GM23338 (cell line): ENCODE data around the gene HEPACAM. TPM values are rescaled to one million over a fixed set of nuclear protein-coding genes. Genes with fewer than 3 reads are reported as not detected.

Experiments
- ATAC-seq: fragments of 200-7000 bp; cut with Tn5 transposase; 3 replicates; pipeline ENCODE4 v1.9.1; 2020
- DNase-seq: peaks from one replicate; pipeline ENCODE4 v3.0.0-alpha.2; 2015; ENCODE audit warnings: low spot score
- H2AFZ ChIP-seq: fragments of 200-600 bp; sonication (generic); 2 replicates; pipeline ENCODE4 v1.8.0; 2016; ENCODE audit warnings: antibody characterized with exemption, mild to moderate bottlenecking, moderate library complexity
- H3F3A ChIP-seq: fragments of 200-600 bp; sonication (generic); replicated peaks from 2 replicates; pipeline ENCODE4 v1.8.0; 2017; ENCODE audit warnings: antibody characterized with exemption, mixed run types, low read depth
- H3K27ac ChIP-seq: fragments of 200-600 bp; sonication (generic); 2 replicates; pipeline ENCODE4 v1.6.1; 2016; ENCODE audit warnings: low read depth
- H3K27me3 ChIP-seq: fragments of 200-600 bp; sonication (generic); 2 replicates; pipeline ENCODE4 v1.8.0; 2016; ENCODE audit warnings: mild to moderate bottlenecking, mixed run types, moderate library complexity; ENCODE audit not compliant: insufficient read depth
- H3K36me3 ChIP-seq: fragments of 200-600 bp; sonication (generic); 2 replicates; pipeline ENCODE4 v1.8.0; 2016; ENCODE audit warnings: mild to moderate bottlenecking; ENCODE audit not compliant: insufficient read depth
- H3K4me1 ChIP-seq: fragments of 200-600 bp; sonication (generic); 2 replicates; pipeline ENCODE4 v1.8.0; 2016; ENCODE audit warnings: mild to moderate bottlenecking, moderate library complexity; ENCODE audit not compliant: insufficient read depth
- H3K4me2 ChIP-seq: fragments of 200-600 bp; sonication (generic); 2 replicates; pipeline ENCODE4 v1.7.1; 2017; ENCODE audit warnings: mixed run types
- H3K4me3 ChIP-seq: fragments of 200-600 bp; sonication (generic); 2 replicates; pipeline ENCODE4 v1.6.1; 2016; ENCODE audit warnings: mixed run types
- H3K79me2 ChIP-seq: fragments of 200-600 bp; sonication (generic); replicated peaks from 2 replicates; pipeline ENCODE4 v1.8.0; 2017; ENCODE audit warnings: mild to moderate bottlenecking; ENCODE audit not compliant: insufficient read depth
- H3K9me2 ChIP-seq: fragments of 200-600 bp; sonication (generic); 2 replicates; pipeline ENCODE4 v1.8.0; 2017; ENCODE audit not compliant: insufficient read depth
- H4K20me1 ChIP-seq: fragments of 200-600 bp; sonication (generic); replicated peaks from 2 replicates; pipeline ENCODE4 v1.8.0; 2017; ENCODE audit warnings: mild to moderate bottlenecking; ENCODE audit not compliant: insufficient read depth
- H3K27ac Mint-ChIP-seq: 2 replicates; pipeline ENCODE4 v1.8.0; 2020; ENCODE audit warnings: inconsistent platforms, mild to moderate bottlenecking, moderate library complexity, mixed read lengths
- H3K27me3 Mint-ChIP-seq: 3 replicates; pipeline ENCODE4 v1.8.0; 2022; ENCODE audit warnings: low read depth, mild to moderate bottlenecking, moderate library complexity, mixed read lengths, inconsistent platforms; ENCODE audit not compliant: insufficient read depth, poor library complexity
- H3K36me3 Mint-ChIP-seq: 3 replicates; pipeline ENCODE4 v1.8.0; 2021; ENCODE audit warnings: low read depth, mild to moderate bottlenecking, inconsistent platforms, moderate library complexity, mixed read lengths
- H3K4me1 Mint-ChIP-seq: 3 replicates; pipeline ENCODE4 v1.8.0; 2020; ENCODE audit warnings: mild to moderate bottlenecking, inconsistent platforms, mixed read lengths
- H3K4me3 Mint-ChIP-seq: 3 replicates; pipeline ENCODE4 v1.8.0; 2021; ENCODE audit warnings: moderate library complexity, mild to moderate bottlenecking, inconsistent platforms, mixed read lengths
- H3K9me3 Mint-ChIP-seq: 3 replicates; pipeline ENCODE4 v1.8.0; 2020; ENCODE audit warnings: moderate library complexity, mild to moderate bottlenecking, inconsistent platforms, mixed read lengths
- CREB1 ChIP-seq: fragments of 250-450 bp; sonication (Bioruptor Pico); IDR thresholded peaks from 2 replicates; pipeline ENCODE4 v1.5.0; 2020; ENCODE audit warnings: low read depth, mild to moderate bottlenecking, moderate library complexity
- EZH2 ChIP-seq: fragments of 200-600 bp; sonication (generic); IDR thresholded peaks from one replicate; pipeline ENCODE4 v1.8.0; 2017; ENCODE audit warnings: antibody characterized with exemption, mild to moderate bottlenecking, low read depth; ENCODE audit not compliant: unreplicated experiment
- EZH2phosphoT487 ChIP-seq: fragments of 200-600 bp; sonication (generic); IDR thresholded peaks from one replicate; pipeline ENCODE4 v1.8.1; 2018; ENCODE audit warnings: antibody characterized with exemption; ENCODE audit not compliant: unreplicated experiment
- JUNB ChIP-seq: IDR thresholded peaks from one replicate; pipeline ENCODE4 v1.6.1; 2016; ENCODE audit warnings: antibody characterized with exemption; ENCODE audit not compliant: unreplicated experiment
- NANOG ChIP-seq: IDR thresholded peaks from 2 replicates; pipeline ENCODE4 v1.6.1; 2016; ENCODE audit warnings: antibody characterized with exemption, borderline replicate concordance
- POLR2AphosphoS5 ChIP-seq: IDR thresholded peaks from 2 replicates; pipeline ENCODE4 v1.6.1; 2016; ENCODE audit warnings: antibody characterized with exemption, low read depth
- STAT1 ChIP-seq: IDR thresholded peaks from one replicate; pipeline ENCODE4 v1.6.1; 2016; ENCODE audit warnings: antibody characterized with exemption; ENCODE audit not compliant: unreplicated experiment
- ZNF114 ChIP-seq: fragments of 250-450 bp; sonication (Bioruptor Pico); IDR thresholded peaks from 2 replicates; pipeline ENCODE4 v1.5.0; 2020; ENCODE audit warnings: mild to moderate bottlenecking, moderate library complexity
- ZNF331 ChIP-seq: fragments of 250-450 bp; sonication (Bioruptor Pico); IDR thresholded peaks from 2 replicates; pipeline ENCODE4 v1.5.0; 2020; ENCODE audit warnings: low read depth, mild to moderate bottlenecking, moderate library complexity
- polyA plus RNA-seq: library from polyadenylated mRNA; unstranded; fragments of >200 nt; fragmentation: Nextera tagmentation; extraction: Ambion mirVana; gene quantifications from 2 replicates; pipeline ENCODE4 v1.2.1, GENCODE V29; 2016
- total RNA-seq: library from RNA; depleted of rRNA; stranded (reverse); fragments of >200 nt; shearing (Covaris generic); gene quantifications from 2 replicates; pipeline ENCODE4 v1.2.3, GENCODE V29; 2014
- TF ChIP-seq, protein P1 (sequence below): IDR thresholded peaks from 2 replicates; pipeline ENCODE4 v1.6.1; 2016; ENCODE audit warnings: antibody characterized with exemption
- TF ChIP-seq, protein P2 (sequence below), 2 experiments: fragments of 200-600 bp in 1 of 2; sonication (generic) in 1 of 2; conservative IDR thresholded peaks; 2 replicates each; pipeline versions ENCODE4 v1.5.1 to v1.6.1; 2016 to 2017; ENCODE audit warnings: antibody characterized with exemption in 2 of 2, low read depth in 2 of 2, mild to moderate bottlenecking in 2 of 2, moderate library complexity in 1 of 2
- TF ChIP-seq, protein P3 (sequence below): fragments of 250-450 bp; sonication (Bioruptor Pico); IDR thresholded peaks from 2 replicates; pipeline ENCODE4 v1.5.0; 2020; ENCODE audit warnings: mild to moderate bottlenecking, moderate library complexity
- TF ChIP-seq, protein P4 (sequence below): IDR thresholded peaks from one replicate; pipeline ENCODE4 v1.6.1; 2018; ENCODE audit warnings: antibody characterized with exemption; ENCODE audit not compliant: unreplicated experiment

The HEPACAM gene
- total and polyA plus RNA-seq, 2 experiments from 2014 or later: 0.17 TPM; not detected in 1

DNA sequence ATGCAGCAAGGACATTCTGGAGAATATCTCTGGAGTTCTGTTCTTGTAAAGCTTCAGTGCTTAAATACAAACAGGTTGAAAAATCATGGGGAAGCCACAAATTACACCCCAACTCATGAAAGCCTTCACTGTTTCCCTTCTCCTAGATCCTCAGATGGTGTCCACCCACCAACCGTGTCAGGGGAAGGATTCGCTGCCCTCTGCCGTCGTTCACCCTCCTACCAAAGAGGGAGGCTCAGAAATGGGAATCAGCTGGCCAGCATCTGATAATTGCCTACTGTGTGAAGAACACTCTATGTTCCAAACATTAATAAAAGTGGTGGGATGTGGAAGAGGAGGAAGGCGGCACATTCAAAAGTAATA, 7.4 kb upstream of the HEPACAM start:
- Histone ChIP-seq H3K4me1 (no peaks in the 10 kb centered on the region), H3K27ac (no peak overlapping the region), H3K36me3 (no peaks in the 10 kb centered on the region), H3K4me3 (no peak overlapping the region), H3K27me3 (no peaks in the 10 kb centered on the region), H3K9me2 (no peaks in the 10 kb centered on the region), H4K20me1 (no peaks in the 10 kb centered on the region), H3K79me2 (no peaks in the 10 kb centered on the region), H3K4me2 (no peak overlapping the region), H3F3A (no peaks in the 10 kb centered on the region), H2AFZ (no peak overlapping the region)
- H3K4me3 Mint-ChIP-seq: no peak overlapping the region
- DNase-seq: no peak
- no peak for ATAC-seq
- no peaks in the 10 kb centered on the region; the same call in 2 of the 3 replicates for H3K9me3 Mint-ChIP-seq
- no peaks in the 10 kb centered on the region for H3K36me3 Mint-ChIP-seq
- H3K27ac Mint-ChIP-seq: no peak overlapping the region
- no peaks in the 10 kb centered on the region for H3K4me1 Mint-ChIP-seq
- TF ChIP-seq ZNF114 (CRISPR knock-in tag) (no peak), JUNB (no peak), EZH2phosphoT487 (no peak), ZNF331 (no peak), EZH2 (no peak), CREB1 (CRISPR knock-in tag) (no peak), NANOG (no peak), POLR2AphosphoS5 (no peak), STAT1 (no peak)
- TF ChIP-seq, protein P1, sequence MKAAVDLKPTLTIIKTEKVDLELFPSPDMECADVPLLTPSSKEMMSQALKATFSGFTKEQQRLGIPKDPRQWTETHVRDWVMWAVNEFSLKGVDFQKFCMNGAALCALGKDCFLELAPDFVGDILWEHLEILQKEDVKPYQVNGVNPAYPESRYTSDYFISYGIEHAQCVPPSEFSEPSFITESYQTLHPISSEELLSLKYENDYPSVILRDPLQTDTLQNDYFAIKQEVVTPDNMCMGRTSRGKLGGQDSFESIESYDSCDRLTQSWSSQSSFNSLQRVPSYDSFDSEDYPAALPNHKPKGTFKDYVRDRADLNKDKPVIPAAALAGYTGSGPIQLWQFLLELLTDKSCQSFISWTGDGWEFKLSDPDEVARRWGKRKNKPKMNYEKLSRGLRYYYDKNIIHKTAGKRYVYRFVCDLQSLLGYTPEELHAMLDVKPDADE: no peak
- TF ChIP-seq, protein P2, sequence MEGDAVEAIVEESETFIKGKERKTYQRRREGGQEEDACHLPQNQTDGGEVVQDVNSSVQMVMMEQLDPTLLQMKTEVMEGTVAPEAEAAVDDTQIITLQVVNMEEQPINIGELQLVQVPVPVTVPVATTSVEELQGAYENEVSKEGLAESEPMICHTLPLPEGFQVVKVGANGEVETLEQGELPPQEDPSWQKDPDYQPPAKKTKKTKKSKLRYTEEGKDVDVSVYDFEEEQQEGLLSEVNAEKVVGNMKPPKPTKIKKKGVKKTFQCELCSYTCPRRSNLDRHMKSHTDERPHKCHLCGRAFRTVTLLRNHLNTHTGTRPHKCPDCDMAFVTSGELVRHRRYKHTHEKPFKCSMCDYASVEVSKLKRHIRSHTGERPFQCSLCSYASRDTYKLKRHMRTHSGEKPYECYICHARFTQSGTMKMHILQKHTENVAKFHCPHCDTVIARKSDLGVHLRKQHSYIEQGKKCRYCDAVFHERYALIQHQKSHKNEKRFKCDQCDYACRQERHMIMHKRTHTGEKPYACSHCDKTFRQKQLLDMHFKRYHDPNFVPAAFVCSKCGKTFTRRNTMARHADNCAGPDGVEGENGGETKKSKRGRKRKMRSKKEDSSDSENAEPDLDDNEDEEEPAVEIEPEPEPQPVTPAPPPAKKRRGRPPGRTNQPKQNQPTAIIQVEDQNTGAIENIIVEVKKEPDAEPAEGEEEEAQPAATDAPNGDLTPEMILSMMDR (conservative IDR thresholded peaks at IDR 0.05; ENCODE audit: low read depth in 2 of 2): no peak
- TF ChIP-seq, protein P3, sequence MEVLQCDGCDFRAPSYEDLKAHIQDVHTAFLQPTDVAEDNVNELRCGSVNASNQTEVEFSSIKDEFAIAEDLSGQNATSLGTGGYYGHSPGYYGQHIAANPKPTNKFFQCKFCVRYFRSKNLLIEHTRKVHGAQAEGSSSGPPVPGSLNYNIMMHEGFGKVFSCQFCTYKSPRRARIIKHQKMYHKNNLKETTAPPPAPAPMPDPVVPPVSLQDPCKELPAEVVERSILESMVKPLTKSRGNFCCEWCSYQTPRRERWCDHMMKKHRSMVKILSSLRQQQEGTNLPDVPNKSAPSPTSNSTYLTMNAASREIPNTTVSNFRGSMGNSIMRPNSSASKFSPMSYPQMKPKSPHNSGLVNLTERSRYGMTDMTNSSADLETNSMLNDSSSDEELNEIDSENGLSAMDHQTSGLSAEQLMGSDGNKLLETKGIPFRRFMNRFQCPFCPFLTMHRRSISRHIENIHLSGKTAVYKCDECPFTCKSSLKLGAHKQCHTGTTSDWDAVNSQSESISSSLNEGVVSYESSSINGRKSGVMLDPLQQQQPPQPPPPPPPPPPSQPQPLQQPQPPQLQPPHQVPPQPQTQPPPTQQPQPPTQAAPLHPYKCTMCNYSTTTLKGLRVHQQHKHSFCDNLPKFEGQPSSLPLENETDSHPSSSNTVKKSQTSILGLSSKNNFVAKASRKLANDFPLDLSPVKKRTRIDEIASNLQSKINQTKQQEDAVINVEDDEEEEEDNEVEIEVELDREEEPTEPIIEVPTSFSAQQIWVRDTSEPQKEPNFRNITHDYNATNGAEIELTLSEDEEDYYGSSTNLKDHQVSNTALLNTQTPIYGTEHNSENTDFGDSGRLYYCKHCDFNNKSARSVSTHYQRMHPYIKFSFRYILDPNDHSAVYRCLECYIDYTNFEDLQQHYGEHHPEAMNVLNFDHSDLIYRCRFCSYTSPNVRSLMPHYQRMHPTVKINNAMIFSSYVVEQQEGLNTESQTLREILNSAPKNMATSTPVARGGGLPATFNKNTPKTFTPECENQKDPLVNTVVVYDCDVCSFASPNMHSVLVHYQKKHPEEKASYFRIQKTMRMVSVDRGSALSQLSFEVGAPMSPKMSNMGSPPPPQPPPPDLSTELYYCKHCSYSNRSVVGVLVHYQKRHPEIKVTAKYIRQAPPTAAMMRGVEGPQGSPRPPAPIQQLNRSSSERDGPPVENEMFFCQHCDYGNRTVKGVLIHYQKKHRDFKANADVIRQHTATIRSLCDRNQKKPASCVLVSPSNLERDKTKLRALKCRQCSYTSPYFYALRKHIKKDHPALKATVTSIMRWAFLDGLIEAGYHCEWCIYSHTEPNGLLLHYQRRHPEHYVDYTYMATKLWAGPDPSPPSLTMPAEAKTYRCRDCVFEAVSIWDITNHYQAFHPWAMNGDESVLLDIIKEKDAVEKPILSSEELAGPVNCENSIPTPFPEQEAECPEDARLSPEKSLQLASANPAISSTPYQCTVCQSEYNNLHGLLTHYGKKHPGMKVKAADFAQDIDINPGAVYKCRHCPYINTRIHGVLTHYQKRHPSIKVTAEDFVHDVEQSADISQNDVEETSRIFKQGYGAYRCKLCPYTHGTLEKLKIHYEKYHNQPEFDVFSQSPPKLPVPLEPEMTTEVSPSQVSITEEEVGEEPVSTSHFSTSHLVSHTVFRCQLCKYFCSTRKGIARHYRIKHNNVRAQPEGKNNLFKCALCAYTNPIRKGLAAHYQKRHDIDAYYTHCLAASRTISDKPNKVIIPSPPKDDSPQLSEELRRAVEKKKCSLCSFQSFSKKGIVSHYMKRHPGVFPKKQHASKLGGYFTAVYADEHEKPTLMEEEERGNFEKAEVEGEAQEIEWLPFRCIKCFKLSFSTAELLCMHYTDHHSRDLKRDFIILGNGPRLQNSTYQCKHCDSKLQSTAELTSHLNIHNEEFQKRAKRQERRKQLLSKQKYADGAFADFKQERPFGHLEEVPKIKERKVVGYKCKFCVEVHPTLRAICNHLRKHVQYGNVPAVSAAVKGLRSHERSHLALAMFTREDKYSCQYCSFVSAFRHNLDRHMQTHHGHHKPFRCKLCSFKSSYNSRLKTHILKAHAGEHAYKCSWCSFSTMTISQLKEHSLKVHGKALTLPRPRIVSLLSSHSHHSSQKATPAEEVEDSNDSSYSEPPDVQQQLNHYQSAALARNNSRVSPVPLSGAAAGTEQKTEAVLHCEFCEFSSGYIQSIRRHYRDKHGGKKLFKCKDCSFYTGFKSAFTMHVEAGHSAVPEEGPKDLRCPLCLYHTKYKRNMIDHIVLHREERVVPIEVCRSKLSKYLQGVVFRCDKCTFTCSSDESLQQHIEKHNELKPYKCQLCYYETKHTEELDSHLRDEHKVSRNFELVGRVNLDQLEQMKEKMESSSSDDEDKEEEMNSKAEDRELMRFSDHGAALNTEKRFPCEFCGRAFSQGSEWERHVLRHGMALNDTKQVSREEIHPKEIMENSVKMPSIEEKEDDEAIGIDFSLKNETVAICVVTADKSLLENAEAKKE (CRISPR knock-in tag): no peak
- TF ChIP-seq, protein P4, sequence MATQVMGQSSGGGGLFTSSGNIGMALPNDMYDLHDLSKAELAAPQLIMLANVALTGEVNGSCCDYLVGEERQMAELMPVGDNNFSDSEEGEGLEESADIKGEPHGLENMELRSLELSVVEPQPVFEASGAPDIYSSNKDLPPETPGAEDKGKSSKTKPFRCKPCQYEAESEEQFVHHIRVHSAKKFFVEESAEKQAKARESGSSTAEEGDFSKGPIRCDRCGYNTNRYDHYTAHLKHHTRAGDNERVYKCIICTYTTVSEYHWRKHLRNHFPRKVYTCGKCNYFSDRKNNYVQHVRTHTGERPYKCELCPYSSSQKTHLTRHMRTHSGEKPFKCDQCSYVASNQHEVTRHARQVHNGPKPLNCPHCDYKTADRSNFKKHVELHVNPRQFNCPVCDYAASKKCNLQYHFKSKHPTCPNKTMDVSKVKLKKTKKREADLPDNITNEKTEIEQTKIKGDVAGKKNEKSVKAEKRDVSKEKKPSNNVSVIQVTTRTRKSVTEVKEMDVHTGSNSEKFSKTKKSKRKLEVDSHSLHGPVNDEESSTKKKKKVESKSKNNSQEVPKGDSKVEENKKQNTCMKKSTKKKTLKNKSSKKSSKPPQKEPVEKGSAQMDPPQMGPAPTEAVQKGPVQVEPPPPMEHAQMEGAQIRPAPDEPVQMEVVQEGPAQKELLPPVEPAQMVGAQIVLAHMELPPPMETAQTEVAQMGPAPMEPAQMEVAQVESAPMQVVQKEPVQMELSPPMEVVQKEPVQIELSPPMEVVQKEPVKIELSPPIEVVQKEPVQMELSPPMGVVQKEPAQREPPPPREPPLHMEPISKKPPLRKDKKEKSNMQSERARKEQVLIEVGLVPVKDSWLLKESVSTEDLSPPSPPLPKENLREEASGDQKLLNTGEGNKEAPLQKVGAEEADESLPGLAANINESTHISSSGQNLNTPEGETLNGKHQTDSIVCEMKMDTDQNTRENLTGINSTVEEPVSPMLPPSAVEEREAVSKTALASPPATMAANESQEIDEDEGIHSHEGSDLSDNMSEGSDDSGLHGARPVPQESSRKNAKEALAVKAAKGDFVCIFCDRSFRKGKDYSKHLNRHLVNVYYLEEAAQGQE: no peak
- H3K27me3 Mint-ChIP-seq: peaks cover 2% of the 10 kb centered on the region
